ENCODE results near the gene PPP1R13B.

Gene PPP1R13B

DNA sequence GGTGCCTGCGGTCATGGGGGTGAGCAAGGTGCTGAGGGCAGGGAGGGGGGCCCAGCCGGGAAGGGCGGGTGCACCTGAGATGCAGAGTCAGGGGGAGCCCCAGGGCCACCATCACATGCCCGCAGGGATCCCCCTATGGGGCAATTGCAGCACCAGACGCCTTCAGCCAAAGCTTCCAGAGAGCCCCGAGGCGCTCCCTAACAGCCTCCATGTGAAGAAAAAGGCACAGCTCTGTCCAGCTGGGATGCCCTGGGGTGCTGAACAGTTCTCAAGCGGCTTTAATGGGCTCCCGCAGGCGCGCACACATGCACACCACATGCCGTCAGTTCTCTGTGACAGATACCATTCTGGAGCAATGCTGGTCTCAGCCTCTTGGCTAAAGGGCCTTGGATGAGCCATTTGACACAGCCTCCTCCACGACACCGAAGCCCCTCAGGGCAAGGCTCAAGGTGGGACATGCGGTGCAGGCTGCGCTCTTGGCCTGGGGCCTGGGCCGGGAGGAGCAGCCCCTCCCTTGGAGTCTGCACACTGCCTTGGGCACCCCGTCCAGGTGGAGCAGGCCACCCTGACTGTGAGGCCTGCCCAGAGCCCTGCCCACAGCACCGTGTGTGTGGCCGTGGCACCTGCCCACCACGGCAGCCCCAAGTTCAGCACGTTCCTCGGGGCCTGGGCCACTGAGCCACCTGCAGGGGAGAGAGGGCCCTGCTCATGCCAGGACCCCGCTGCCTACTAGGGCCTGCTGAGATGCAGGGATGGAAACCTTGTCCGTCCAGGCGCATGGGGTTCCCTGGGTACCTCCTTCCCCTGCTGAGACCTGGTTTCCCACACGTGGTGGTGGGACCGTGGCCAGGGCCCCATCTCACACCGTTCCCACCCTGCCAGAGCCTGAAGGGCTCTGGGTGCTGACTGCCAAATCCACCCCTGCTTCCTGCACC lies 139.8 kb downstream of the PPP1R13B start:
- no peak for DNase-seq

GRCh38 chr14:103706551-103707328 lies 140.6 kb downstream of the PPP1R13B start:
- DNase-seq = no peak

- DNase-seq = no peak
Observed at GRCh38 chr14:103705504-103706284, 141.7 kb downstream of the PPP1R13B start.

- DNase-seq = no peak
Observed at GRCh38 chr14:103705118-103705503, 142.3 kb downstream of the PPP1R13B start.

DNA sequence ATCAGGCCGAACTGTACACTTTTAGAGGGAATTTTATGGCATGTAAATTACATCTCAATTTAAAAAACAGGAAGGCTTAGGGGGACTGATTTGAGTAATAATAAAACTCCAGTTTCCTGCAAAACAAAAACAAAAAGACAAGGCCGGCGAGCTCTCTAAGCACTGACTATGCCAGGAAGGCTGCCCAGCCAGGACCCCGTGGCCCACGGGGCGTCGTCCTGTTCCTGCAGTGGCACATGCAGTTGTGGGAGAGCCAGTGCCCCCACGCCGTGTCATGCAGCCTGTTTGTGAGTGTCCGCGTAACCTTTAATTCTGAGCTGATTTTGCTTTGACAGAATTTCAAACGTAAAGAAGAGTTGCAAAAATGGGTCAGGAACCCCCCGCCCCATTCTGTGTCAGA lies 142.7 kb downstream of the PPP1R13B start:
- no peak for DNase-seq

DNA sequence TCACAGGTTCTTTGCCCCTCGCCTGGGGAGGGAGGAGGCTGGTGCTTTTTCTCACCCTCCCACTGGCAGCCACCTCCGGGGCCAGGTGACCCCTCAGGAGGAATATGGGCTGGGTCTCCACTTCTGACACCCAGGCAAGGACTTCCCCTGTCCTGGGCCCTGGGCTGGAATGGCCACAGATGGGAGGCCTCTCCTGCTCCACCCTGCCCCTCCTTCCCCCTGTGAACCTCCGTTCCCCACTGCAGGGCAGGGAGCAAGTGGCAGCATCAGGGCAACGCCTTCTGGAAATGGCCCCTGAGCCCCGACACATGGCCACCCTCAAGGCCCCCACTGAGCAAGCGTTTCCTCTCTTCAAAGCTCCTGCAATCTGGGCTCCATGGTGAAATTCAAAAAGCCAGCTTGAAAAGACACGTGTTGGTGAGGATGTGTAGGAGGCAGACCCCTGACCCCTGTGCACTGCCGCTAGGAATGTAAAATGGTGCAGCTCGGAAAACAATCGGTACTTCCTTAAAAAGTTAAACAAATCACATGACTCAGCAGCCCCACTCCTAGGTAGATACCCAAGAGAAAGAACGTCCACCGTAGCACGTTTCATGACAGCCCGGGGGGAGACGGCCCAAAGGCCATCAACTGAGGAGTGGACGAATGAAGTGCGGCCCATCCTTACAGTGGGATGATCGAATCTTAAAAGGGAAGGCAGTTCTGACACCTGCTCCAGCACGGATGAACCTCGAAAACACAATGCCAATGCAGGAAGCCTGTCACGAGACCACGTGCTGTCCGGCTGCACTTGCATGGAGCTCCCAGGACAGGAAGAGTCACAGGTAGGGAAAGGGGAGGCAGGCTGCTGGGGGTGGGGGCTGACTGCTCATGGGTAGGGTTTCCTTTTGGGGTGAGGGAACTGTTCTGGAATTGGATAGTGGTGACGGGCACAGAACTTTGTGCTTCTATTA lies 143.7 kb downstream of the PPP1R13B start:
- no peak for DNase-seq

- DNase-seq = no peak
Observed at GRCh38 chr14:103702497-103703432, 144.6 kb downstream of the PPP1R13B start.

DNA sequence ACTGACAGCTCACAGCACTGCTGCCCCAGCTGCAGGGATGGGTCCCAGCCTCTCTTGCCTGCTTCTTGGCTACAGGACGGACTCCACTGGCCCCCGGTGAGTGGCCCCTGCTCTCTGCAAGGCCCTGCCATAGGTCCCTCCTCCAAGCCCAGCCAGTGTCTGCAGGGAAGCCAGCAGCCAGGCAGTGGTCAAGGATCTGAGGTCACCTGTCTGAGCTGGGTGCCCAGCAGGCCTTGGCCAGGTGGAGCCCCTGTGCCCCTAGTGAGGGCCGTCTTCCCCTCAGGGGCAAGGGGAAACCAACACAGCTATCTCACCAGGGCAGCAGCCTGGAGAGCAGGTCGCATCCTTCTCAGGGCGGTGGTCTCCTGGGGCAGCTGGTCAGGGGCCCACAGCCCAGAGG lies 145.3 kb downstream of the PPP1R13B start:
- no peak for DNase-seq

DNA sequence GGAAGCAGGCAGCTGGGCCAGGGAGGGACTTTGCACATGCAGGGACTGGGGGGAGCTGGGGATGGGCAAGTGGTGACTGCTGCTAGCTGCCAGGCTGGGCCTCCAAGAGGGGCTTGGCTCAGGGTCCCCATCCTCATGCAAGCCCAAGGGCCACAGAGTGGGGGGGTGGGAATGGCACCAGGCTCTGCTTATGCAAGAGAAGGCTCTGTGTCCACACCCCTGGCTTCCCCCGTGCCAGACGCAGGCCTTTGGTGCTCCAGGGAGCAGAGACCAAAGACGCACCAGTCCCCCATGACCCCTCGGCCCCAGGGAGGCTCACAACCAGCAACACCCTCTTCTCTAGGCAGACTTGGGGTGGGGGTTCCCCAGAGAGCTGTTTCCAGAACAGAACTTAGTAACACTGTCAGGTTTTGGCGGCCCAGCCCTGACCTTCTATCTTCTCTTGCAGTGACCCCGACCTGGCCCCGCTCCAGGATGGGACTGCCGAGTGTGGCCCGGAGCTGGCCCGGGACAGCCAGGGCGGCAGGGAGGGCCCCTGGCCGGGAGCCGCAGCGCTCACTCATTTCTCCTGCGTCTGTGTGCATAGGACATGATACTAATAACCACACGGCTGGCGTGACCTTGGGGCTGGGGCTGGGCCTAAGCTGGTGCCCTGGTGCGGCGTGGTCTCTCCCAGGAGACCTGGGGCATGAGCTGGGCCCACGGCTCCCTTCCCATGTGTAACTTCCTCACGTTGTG lies 146.5 kb downstream of the PPP1R13B start:
- no peak for DNase-seq

GRCh38 chr14:103699901-103700752 lies 147.2 kb downstream of the PPP1R13B start:
- DNase-seq = no peak

DNA sequence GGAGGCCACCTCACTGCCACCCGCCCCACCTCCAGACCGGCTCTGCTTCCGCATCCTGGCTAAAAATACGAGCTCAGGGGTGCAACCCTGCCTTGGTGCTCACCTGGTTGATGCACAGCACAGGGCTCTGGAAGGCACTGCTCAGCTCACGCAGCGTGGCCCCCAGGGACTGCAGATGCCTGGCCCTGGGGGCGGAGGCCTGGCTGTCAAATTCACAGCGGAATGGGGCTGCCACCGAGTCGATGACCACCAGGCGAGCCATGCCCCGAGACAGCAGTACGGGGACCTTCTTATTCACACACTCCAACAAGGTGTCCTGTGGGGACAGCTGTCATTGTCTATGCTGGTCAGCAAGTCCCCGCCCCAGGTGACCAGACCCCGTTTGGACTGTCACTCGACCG lies 148.1 kb downstream of the PPP1R13B start:
- DNase-seq = no peak

GRCh38 chr14:103698380-103699260 lies 148.8 kb downstream of the PPP1R13B start:
- no peak for DNase-seq

GRCh38 chr14:103697603-103698379 lies 149.6 kb downstream of the PPP1R13B start:
- no peak for DNase-seq

DNA sequence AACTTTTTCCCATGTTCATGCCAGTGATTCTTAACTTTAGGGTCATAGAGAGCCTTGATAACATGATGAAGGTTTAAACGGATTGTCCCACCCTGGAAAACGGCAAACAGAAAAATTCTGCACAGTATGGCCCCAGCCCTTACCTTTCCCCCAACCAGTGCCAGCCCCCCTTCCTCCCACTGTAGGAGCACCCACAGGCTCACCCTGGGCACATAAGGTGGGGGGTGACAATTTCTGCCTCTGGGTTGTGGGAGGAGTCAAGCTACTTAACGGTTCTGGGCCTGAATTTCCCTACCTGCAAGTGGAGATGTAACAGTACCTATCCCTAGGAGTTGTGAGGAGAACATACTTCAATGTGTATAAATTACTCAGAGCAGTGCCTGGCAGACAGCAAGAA lies 150.2 kb downstream of the PPP1R13B start:
- no peak for DNase-seq

GRCh38 chr14:103696466-103697071 lies 150.8 kb downstream of the PPP1R13B start:
- DNase-seq = no peak

DNA sequence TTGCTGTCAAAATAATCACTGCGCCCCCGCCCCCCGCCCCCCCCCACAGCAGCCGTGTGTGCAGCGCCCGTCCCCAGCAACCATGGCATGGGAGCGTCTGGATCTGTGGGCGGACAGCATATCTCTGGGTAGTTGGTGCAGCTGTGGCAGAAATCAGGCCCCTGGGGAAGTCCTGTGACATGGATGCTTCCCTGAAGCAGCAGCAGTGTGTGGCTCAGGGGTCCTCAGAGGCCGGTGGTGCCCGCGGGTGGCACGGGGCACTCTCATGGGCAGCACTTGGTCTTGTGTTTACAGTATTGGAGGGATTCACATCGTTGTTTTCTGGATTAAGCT lies 151.3 kb downstream of the PPP1R13B start:
- no peak for DNase-seq
